Measurements from ENCODE around the gene DDX49. TPM values are rescaled to one million over a fixed set of nuclear protein-coding genes. Genes with fewer than 3 reads are reported as not detected.

DDX49 gene
- polyA plus RNA-seq, 3 donors: 24.0 to 40.3 (median 27.5) TPM

DNA sequence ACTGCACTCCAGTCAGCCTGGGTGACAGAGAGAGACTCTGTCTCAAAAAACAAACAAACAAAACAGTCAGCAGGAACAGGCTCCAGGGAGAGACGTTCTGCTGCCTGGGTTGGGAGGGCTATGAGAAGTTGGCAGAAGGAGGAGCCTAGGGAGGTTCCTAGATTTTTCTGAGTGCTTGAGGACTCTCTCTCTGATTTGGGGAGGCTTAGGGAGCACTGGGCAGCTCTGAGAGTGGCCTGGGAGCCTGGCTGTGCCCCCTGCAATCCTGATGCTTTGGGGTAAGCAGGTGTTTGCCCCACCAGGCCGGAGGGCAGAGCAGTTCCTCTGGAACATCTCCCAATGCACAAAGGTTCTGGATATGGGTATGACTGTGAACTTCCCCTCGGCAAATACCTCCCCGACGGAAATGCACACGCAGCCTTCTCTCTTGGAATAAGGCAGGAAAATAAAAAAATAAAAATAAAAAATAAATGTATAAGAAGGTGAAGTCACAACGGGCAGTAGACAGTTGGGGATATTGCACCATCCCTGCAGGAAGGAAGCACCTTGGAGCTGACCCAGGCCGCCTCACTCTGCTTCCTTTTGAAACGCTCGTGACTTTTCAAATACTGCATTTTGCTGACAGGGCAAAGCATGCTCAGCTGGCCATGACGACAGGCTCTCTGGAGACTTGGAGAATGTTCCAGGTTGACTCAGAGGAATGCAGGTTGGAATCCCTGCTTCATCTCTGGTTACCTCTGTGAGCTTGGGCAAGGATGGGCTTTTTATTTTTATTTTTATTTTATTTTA, 48.0 kb downstream of the DDX49 start:
- no peaks in the 10 kb centered on the region for H3K27me3 ChIP-seq (ENCODE audit: control insufficient read depth in 2 of 2, insufficient read depth in 2 of 2, low read length in 2 of 2)
- TF ChIP-seq, protein P1, sequence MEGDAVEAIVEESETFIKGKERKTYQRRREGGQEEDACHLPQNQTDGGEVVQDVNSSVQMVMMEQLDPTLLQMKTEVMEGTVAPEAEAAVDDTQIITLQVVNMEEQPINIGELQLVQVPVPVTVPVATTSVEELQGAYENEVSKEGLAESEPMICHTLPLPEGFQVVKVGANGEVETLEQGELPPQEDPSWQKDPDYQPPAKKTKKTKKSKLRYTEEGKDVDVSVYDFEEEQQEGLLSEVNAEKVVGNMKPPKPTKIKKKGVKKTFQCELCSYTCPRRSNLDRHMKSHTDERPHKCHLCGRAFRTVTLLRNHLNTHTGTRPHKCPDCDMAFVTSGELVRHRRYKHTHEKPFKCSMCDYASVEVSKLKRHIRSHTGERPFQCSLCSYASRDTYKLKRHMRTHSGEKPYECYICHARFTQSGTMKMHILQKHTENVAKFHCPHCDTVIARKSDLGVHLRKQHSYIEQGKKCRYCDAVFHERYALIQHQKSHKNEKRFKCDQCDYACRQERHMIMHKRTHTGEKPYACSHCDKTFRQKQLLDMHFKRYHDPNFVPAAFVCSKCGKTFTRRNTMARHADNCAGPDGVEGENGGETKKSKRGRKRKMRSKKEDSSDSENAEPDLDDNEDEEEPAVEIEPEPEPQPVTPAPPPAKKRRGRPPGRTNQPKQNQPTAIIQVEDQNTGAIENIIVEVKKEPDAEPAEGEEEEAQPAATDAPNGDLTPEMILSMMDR (IDR thresholded peaks at IDR 0.05): no peak
- 0% methylated on average over 5 of the region's 11 CpGs for WGBS (ENCODE audit: insufficient coverage)
- DNase-seq: peak; percentile 83 to 94 (median 93)
- peak overlapping the region; percentile 52 for H2AFZ ChIP-seq (ENCODE audit: insufficient read depth, low read depth, low read length, poor library complexity, severe bottlenecking)
- H4K20me1 ChIP-seq (ENCODE audit: insufficient read depth, low read length): no peaks in the 10 kb centered on the region
- H3K4me2 ChIP-seq (replicated peaks; ENCODE audit: extremely low read depth, low read length, poor library complexity, severe bottlenecking): peak overlapping the region; percentile 68
- H3K79me2 ChIP-seq (ENCODE audit: insufficient read depth, low read length): no peaks in the 10 kb centered on the region
- Mint-ChIP-seq H3K4me1 (peaks cover 53% of the 10 kb centered on the region), H3K9me3 (peaks cover 0 to 1% (median 0%) of the 10 kb centered on the region in 7 donors), H3K4me3 (peak overlapping the region; percentile 16 to 84), H3K36me3 (peaks cover 0 to 2% of the 10 kb centered on the region in 2 donors), H3K27ac (peak overlapping the region; percentile 97 to 99 (median 98)), H3K27me3 (ENCODE audit: low read depth in 3 of 3) (peaks cover 0 to 1% (median 1%) of the 10 kb centered on the region in 3 donors)
- peak overlapping the region; percentile 93 to 97 for H3K27ac ChIP-seq (ENCODE audit: low read depth in 1 of 2, low read length in 2 of 2)
- H3K4me1 ChIP-seq (ENCODE audit: control insufficient read depth in 1 of 2, insufficient read depth in 2 of 2, low read length in 2 of 2): peaks cover 65 to 70% of the 10 kb centered on the region in 2 donors
- intact Hi-C loops (cut with micrococcal nuclease): loop anchor here (1.0 to 2.0 kb wide), 3 partner anchors 9 to 48 kb away; partner anchors contain the start of genes COPE (in 1 of the 2) and DDX49 (in 1 of the 2)
- peak overlapping the region; percentile 74 for H3K9ac ChIP-seq (ENCODE audit: insufficient read depth, low read length, poor library complexity, severe bottlenecking)
- H3K36me3 ChIP-seq (replicated peaks in 1 of 2; ENCODE audit: control insufficient read depth in 1 of 2, insufficient read depth in 2 of 2, low read length in 2 of 2): no peaks in the 10 kb centered on the region
- H3K9me3 ChIP-seq (replicated peaks in 1 of 2; ENCODE audit: control insufficient read depth in 1 of 2, insufficient read depth in 1 of 2, low read length in 2 of 2): no peaks in the 10 kb centered on the region
- H3K4me3 ChIP-seq (replicated peaks in 1 of 3; ENCODE audit: low read depth in 2 of 3, low read length in 3 of 3): peak overlapping the region in 1 of 3 experiments; percentile 54

DNA sequence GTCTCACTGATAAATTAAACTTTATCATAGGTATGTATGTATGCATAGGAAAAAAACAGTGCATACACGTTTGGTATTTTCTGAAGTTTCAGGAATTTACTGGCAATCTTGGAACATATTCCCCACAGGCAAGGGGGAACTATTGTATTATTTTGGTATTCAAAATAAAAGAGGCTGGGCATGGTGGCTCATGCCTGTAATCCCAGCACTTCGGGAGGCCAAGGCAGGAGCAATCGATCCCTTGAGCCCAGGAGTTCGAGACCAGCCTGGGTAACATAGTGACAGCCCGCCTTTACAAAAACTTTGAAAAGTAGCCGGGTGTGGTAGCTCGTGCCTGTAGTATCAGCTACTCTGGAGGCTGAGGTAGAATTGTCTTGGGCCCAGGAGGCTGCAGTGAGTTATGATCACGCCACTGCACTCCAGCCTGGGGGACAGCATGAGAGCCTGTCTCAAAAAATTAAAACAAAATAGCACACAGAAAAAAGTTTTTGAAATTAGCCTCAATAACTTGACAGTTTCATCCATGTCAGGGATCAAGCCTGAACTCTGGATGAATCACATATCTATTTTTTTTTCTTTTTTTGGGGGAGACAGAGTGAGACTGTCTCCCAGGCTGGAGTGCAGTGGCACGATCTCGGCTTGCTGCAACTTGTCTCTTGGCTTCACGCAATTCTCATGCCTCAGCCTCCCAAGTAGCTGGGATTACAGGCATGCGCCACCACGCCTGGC, 50.6 kb downstream of the DDX49 start:
- H3K4me1 ChIP-seq (ENCODE audit: control insufficient read depth in 1 of 2, insufficient read depth in 2 of 2, low read length in 2 of 2): peaks cover 88 to 95% of the 10 kb centered on the region in 2 donors
- peak overlapping the region; percentile 74 to 93 for H3K27ac ChIP-seq (ENCODE audit: low read depth in 1 of 2, low read length in 2 of 2)
- H3K27me3 Mint-ChIP-seq (ENCODE audit: low read depth in 3 of 3): peaks cover 0 to 1% (median 1%) of the 10 kb centered on the region in 3 donors
- H3K4me3 Mint-ChIP-seq: no peak overlapping the region
- H3K36me3 ChIP-seq (replicated peaks in 1 of 2; ENCODE audit: control insufficient read depth in 1 of 2, insufficient read depth in 2 of 2, low read length in 2 of 2): no peaks in the 10 kb centered on the region
- no peaks in the 10 kb centered on the region for H3K27me3 ChIP-seq (ENCODE audit: control insufficient read depth in 2 of 2, insufficient read depth in 2 of 2, low read length in 2 of 2)
- peaks cover 69% of the 10 kb centered on the region for H3K4me1 Mint-ChIP-seq
- H3K79me2 ChIP-seq (ENCODE audit: insufficient read depth, low read length): no peaks in the 10 kb centered on the region
- intact Hi-C loops (cut with micrococcal nuclease): no loop called here
- TF ChIP-seq, protein P1 (IDR thresholded peaks at IDR 0.05): no peak
- no peak overlapping the region for H2AFZ ChIP-seq (ENCODE audit: insufficient read depth, low read depth, low read length, poor library complexity, severe bottlenecking)
- H3K9ac ChIP-seq (ENCODE audit: insufficient read depth, low read length, poor library complexity, severe bottlenecking): peak overlapping the region; percentile 40
- WGBS (ENCODE audit: insufficient coverage): 80% methylated on average over 7 of the region's 13 CpGs
- H3K9me3 ChIP-seq (replicated peaks in 1 of 2; ENCODE audit: control insufficient read depth in 1 of 2, insufficient read depth in 1 of 2, low read length in 2 of 2): no peaks in the 10 kb centered on the region
- no peaks in the 10 kb centered on the region for H4K20me1 ChIP-seq (ENCODE audit: insufficient read depth, low read length)
- peak overlapping the region; percentile 89 to 99 (median 97) for H3K27ac Mint-ChIP-seq
- DNase-seq: no peak
- peak overlapping the region; percentile 41 for H3K4me2 ChIP-seq (replicated peaks; ENCODE audit: extremely low read depth, low read length, poor library complexity, severe bottlenecking)
- H3K36me3 Mint-ChIP-seq: peaks cover 0 to 2% of the 10 kb centered on the region in 2 donors
- peak overlapping the region in 1 of 3 experiments; percentile 21 for H3K4me3 ChIP-seq (replicated peaks in 1 of 3; ENCODE audit: low read depth in 2 of 3, low read length in 3 of 3)
- peaks cover 0 to 2% (median 0%) of the 10 kb centered on the region in 7 donors for H3K9me3 Mint-ChIP-seq
